HEK293T (cell line): ENCODE measurements around the gene RRH.

ENCODE experiments used
- BHLHE40 ChIP-seq: fragments of 450-650 bp; IDR thresholded peaks from 2 replicates; pipeline ENCODE4 v1.6.1; 2016; ENCODE audit warnings: mild to moderate bottlenecking, moderate library complexity, borderline replicate concordance
- CTBP1 ChIP-seq: fragments of 450-650 bp; IDR thresholded peaks from 2 replicates; pipeline ENCODE4 v1.6.1; 2016; ENCODE audit warnings: borderline replicate concordance
- FOXM1 ChIP-seq: fragments of 450-650 bp; IDR thresholded peaks from 2 replicates; pipeline ENCODE4 v1.6.1; 2017; ENCODE audit warnings: mild to moderate bottlenecking, borderline replicate concordance
- SP1 ChIP-seq: fragments of 450-650 bp; IDR thresholded peaks from 2 replicates; pipeline ENCODE4 v1.6.1; 2017
- SUZ12 ChIP-seq: fragments of 450-650 bp; IDR thresholded peaks from 2 replicates; pipeline ENCODE4 v1.6.1; 2016; ENCODE audit warnings: mild to moderate bottlenecking
- TARDBP ChIP-seq: fragments of 450-650 bp; IDR thresholded peaks from 2 replicates; pipeline ENCODE4 v1.6.1; 2016
- ZNF384 ChIP-seq: fragments of 450-650 bp; IDR thresholded peaks from 2 replicates; pipeline ENCODE4 v1.6.1; 2016

DNA sequence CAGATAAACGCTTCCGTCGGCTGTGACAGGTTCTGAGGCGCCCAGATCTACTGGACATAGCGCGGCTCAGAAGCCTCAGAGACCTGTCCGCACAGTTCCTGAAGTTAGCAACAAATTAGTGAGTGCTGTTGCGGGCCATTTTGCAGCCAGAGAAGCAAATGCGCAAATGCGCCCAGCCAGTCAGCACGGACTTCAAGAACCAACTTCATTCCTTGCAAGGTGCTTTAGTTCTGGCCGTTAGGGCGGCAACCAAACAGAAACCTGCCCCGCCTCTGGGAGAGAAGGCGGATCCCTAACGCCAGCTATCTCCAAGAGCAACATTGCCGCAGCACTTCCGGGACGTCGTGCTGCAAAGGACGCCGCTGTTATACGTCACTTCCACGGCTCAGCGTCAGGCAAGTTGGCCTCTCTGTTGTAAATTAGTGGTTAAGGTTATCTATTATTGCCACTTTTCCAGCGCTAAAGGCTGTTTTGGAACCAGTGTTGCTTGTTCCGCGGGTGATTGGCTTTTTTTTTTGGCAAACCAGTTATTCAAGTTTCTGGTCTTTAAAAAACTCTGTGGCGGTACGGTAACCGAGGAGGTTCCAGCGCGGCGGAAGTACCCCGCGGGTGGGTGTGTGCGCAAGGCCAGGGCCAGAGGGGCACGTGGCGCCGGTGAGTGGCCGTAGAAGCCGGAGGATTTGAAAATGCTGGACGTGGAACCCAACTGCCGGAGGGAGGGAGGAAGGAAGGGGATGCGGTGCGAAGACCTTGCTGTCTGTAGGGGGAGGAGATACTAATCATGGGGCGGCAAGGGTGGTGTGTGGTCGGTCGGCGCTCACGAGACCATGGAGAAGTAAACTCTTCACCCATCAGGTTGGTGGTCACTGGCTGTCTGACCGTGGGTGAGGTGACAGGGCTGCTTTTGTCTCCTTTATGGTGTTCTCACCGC is 12.4 kb upstream of the RRH start, which contains the start of gene GAR1:
- TF ChIP-seq SP1 = no peak
- TF ChIP-seq ZNF384 = no peak
- TF ChIP-seq CTBP1 = no peak
- TF ChIP-seq BHLHE40 = no peak
- no peak for TF ChIP-seq FOXM1
- no peak for TF ChIP-seq SUZ12
- no peak for TF ChIP-seq TARDBP
